GM19438 (cell line): ENCODE data around the gene MIR17HG.
"Not testable (repeated sequence)": the region's sequence is repeated elsewhere in the genome, so short reads cannot be mapped to it uniquely, and the experiment has no call there.

Experiments used
- ATAC-seq: cut with Tn5 transposase; IDR thresholded peaks from one replicate; pipeline ENCODE4 v1.9.1; 2021; ENCODE audit warnings: low read depth; ENCODE audit not compliant: unreplicated experiment

Gene MIR17HG

DNA sequence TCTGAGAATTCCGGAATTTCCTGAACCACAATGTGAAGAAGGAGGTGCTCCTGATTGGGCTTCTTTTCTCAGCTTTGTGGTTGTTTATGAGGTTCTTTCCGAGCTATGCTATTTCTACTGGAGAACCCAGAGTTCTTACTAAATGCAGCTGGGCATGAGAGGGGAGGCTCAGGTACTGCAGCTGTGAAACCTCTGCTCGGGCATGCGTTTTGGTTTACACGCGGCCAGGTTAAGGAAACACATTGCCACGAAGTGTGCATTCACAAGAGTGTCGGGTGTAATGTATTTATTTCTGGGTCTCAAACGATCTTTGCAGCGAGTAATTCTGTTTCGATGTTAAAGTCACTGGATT is 661 bp upstream of the MIR17HG start:
- peak; percentile 20 for ATAC-seq

DNA sequence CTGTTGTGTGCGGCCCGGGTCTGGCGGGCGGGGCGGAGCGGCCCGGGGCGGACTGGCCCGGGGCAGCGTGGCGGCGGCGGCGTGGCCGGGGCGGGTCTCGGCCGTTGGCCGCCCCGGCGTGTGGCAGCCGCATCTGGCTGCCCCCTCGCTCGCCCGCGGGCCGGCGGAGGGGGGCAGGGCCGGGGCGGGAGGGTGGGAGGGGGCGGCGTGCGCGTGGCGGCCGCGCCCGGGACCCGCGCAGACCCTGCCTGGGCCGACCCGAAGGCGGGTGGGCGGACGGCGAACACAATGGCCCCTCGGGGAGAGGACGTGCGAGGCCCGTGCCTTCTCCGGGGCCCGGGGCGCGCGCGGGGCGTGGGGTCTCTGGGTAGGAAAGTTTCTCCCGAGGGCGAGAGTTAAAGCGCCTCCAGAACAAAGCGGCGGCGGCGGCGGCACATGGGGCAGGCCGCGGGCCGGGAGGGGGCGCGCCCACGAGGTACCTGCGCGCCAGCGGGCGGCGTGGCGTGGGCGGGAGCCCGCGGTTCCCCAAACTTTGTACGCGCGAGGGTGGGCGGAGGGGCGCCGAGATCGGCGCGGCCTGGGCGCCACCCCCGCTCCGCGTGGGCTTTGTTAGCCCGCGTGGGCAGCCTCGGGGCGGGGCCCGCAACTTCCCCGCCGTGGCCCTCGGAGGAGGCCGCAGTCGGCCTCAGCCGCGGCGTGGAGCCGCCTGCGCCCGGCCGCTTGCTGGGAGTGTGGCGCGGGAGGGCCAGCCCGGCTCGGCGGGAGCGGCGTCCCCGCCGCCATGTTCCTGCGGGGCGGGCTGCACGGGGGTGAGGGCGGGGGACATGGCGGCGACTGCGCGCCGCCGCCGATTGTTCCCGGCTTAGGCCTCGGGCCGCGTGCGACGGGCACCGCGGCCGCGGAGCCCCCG is 764 bp downstream of the MIR17HG start:
- peak; percentile 32 for ATAC-seq

DNA sequence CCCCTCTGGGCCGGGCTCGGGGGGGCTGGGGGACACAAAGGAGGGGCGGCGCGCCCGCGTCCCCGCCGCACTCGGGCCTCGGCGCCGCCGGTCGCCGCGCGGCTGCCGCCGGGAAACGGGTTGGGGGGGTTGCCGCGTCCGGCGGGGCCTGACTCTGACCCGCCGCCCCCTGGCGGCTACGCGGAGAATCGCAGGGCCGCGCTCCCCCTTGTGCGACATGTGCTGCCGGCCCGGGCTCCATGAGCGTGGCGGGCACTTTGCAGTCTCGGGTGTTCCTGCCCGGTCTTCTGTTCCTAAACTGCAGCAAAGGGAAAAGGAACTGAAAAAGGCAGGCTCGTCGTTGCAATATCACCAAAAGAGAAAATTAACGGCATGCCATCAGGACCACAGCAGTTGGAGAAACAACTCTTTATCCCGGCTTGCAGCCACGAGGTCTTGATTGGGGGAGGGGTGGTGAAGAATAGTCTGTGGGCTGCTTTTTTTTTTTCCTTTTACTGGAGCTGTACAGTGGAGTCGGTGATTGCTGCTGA is 1.5 kb downstream of the MIR17HG start:
- peak; percentile 51 for ATAC-seq

DNA sequence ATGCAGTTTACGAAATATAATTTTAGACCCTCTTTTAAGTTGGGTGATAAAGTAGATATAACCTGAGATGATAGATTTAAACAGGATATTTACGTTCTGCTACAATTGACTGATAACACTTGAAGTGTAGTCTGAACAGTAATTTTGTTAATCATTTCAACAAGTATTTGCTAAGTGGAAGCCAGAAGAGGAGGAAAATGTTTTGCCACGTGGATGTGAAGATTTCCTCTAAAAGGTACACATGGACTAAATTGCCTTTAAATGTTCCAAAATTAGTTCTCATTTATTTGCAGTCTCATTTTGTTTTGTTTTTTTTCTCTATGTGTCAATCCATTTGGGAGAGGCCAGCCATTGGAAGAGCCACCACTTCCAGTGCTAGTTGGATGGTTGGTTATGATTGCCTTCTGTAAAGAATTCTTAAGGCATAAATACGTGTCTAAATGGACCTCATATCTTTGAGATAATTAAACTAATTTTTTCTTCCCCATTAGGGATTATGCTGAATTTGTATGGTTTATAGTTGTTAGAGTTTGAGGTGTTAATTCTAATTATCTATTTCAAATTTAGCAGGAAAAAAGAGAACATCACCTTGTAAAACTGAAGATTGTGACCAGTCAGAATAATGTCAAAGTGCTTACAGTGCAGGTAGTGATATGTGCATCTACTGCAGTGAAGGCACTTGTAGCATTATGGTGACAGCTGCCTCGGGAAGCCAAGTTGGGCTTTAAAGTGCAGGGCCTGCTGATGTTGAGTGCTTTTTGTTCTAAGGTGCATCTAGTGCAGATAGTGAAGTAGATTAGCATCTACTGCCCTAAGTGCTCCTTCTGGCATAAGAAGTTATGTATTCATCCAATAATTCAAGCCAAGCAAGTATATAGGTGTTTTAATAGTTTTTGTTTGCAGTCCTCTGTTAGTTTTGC is 2.8 kb downstream of the MIR17HG start:
- no peak for ATAC-seq

DNA sequence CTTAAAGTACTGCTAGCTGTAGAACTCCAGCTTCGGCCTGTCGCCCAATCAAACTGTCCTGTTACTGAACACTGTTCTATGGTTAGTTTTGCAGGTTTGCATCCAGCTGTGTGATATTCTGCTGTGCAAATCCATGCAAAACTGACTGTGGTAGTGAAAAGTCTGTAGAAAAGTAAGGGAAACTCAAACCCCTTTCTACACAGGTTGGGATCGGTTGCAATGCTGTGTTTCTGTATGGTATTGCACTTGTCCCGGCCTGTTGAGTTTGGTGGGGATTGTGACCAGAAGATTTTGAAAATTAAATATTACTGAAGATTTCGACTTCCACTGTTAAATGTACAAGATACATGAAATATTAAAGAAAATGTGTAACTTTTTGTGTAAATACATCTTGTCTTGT is 3.6 kb downstream of the MIR17HG start:
- no peak for ATAC-seq

DNA sequence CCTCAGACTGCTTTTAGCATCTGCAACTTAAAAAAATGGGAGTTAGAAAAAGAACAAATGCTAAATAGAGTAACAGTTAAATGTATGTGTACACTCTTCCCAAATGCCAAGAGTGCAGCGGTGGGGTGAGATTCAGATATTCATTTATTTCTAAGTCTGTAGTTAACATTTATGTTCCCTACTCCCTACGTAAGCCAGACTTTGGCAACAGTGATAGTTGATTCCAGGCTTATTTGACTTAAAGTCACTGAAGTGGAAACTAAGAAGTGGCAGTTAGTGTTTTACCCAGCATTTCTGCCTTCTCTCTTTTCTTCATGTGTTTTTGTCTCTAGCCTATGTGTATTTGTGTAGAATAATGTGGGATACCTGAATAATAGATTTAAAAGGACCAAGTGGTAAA is 4.5 kb downstream of the MIR17HG start:
- no peak for ATAC-seq

DNA sequence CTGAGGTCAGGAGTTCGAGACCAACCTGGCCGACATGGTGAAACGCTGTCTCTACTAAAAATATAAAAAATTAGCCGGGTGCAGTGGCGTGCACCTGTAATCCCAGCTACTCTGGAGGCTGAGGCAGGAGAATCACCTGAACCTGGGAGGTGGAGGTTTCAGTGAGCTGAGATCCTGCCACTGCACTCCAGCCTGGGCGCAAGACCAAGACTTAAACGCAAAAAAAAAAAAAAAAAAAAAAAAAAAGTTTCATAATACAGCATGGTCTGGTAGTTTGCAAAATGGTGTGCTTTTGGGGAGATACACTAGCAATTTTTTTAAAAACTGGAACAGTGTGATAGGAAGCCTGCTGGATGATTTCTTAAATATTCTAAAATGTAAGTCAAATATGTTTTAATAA is 5.4 kb downstream of the MIR17HG start:
- not testable (repeated sequence) for ATAC-seq

DNA sequence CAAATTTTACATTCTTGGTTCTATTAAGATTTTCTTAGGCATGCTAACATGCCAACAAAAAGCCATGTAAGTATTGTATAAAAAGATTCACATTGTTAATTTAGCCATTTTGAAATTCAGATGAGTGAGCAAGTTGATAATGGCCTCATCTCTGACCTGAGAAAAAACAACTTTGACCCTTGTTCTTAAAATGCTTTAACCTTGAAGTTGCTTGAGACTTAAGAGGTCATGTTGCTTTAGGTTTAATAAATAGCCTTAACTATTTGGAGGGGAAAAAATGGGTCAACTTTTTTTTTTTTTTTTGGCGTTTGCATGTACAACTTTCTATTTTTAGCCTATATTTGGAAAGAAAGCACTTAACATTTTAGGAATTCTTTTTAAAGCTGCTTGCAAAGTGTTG is 6.0 kb downstream of the MIR17HG start:
- ATAC-seq, result no peak

DNA sequence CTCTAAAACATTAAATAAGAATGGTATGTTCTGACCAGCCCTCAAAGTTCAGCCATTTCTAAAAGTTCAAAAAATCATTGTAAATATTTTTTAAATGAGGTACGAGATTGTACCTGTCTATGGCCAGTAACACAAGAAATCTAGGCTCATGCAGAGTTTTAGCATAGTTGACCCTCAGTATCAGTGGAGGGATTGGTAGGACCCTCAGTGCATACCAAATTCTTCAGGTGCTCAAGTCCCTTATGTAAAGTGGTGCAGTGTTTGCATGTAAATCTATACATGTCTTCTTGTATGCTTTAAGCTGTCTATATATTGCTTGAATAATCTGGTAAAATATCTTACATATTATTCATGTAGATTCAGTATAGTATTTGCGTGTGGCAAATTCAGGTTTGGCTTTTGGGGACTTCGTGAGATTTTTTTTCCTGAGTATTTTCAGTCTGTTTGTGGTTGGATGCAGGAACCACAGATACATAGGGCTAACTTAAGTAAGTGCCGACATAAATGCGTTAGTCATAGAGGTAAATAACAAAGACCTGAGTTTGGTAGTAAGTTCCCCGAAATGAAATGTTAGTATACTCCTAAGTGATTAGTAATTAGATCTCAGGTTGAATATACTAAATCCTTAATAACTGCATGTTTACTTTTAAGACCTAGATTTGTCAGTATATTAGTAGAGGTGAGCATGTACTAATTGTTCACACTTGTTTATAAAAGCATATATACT is 7.8 kb downstream of the MIR17HG start:
- ATAC-seq, result no peak

DNA sequence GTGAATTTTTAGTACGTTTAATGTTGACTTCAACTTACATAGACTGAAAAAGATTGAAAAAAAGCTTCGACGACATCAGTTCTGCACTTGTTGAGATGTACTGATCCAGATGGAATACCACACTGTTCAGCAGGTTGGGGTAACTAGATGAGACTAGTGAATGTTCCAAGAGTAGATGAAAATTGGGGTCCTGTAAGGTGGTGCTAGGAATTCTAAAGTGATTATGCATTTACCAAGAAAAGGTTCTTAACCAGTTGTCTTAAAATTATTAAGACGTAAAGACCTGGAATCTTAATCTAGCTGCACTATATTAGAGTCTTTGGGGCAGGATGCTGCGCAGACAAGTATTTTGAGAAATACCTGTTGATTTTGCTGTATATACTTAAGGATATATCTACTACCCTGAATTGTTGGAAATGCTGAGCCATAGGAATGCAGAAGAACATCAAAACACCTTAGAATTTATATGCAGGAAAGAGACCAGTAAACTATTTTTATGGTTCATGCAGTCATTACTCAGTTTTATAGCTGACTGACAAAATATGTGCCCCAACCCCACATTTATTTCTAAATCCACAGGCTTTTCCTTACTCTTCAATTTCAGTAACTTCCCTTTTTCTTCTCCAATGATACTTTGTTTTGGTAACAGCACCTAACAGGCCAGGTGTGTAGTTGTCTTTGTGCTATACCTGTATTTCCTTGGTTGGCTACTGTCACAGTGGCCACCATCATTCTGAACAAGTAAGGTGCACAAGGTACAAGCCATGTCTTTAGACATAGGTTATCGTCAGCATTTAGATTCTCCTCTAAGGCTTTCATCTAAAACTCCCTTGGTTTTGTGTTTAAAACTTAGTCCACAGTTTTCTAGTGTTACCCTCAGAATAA is 8.6 kb downstream of the MIR17HG start:
- no peak for ATAC-seq

DNA sequence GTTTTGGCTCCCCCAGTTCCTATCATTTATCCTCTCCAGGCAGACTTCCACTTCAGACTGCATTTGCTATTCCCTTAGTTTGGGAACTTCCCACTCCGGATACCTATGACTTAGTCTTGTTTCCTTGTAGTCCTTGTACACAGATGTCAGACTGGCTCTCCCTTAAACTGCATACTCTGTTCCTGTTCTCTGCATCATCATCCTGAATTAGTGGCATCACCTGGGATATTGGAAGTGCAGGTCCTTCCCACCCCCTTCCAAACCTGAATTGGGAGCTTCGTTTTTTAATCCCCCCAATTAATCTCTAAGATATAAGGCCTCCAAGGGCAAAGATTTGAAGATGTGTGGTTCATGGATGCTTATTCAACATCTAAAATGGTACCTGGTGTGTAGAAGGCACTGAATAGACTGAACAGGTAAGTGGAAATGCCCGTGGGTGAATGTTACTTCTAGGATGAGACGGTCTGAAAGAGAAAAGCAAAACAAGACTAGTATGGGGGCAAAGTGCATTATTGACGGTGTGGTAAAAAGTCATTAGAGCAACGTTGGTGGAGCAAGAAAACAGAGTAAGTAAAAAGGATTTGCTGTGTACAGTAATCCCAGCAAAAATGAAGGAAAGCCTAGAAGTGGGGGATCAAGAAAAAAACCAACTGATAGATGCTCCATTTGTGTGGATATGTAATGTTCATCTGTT is 9.6 kb downstream of the MIR17HG start:
- no peak for ATAC-seq

DNA sequence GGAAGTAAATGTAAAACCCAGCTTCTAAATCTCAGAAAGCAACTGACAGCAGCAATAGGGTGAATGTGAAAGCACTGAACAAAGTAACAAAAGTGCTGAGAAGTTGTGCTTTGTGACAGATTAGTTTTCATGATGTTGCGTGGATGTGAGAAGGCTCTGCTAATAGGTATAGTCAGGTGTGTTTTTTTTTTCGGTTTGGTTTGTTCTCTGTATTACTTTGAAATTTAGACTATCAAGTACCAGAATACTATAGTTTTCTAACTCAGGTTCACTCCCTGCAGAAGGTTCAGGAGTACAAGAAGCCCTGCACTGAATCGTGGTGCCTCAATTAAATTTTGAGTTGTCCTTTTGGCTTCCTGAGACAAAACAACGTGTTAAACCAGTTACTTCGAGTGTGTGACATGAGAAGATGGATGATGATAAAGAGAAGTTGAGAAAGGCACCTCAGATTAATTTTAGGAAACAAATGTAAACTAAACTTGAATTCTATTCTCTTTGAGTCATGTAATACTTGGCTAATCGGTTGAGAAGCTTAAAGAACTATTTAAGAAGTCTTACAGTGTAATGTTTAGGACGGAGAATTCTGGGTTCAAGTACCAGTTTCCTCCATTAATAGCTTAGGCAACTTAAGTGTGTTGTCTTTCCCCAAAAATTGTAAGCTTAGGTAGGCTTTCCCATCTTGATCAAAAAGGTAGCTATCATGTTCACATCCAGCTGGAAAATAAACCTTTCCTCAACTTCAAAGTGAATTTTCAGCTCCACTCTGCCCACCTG is 10.3 kb downstream of the MIR17HG start:
- no peak for ATAC-seq

DNA sequence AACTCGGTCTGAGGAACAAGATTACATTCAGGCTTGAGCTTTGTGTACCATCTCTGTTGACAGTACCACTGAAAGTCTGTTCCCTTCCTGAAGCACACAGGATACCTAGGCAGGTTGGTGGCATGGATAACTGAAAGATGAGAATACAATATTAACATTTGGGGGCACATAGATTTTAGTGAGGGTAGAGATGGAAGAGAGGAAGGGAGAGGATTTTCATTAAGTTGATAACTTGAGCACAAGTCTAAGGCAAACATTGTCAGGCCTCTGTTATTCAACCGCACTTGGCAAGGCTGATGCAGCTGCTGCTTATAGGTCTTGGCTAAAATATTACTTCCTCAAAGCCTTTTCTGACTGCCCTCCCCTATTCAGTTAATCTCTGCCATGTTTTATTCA is 10.9 kb downstream of the MIR17HG start:
- ATAC-seq, result no peak

DNA sequence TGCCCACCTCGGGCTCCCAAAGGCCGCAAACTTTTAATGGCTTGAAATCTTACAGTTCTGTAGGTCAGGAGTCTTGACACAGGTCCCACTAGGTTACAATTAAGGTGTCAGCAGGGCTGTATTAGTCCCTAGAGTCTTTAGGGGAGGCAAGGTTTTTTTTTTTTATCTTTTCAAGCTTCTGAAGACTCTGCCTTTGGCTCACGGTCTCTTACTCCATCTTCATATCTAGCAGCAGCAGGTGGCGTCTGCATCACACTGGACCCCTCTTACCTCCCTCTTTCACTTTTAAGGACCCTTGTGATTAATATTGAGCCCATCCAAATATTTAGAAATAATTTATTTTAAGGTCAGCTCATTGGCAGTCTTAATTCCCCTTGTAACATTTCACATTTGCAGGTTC is 11.6 kb downstream of the MIR17HG start:
- no peak for ATAC-seq

DNA sequence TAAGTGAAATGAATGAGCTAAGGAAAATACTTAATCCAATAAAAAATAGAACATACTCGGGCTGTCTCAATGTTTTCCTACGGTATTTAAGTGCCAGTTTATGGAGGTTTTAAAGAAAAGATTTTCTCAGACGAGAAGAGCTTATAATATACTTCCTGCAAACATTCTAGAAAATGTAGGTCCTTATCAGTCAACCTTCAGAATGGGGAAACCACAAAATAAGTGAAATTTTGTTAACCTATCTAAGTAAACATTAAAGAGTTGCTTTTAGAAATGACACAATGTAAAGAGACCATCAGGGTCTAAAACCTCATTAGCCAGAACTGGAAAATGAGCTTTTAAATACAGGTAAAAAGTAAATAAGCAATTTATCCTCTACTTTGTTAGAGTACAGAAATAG is 12.1 kb downstream of the MIR17HG start:
- no peak for ATAC-seq

DNA sequence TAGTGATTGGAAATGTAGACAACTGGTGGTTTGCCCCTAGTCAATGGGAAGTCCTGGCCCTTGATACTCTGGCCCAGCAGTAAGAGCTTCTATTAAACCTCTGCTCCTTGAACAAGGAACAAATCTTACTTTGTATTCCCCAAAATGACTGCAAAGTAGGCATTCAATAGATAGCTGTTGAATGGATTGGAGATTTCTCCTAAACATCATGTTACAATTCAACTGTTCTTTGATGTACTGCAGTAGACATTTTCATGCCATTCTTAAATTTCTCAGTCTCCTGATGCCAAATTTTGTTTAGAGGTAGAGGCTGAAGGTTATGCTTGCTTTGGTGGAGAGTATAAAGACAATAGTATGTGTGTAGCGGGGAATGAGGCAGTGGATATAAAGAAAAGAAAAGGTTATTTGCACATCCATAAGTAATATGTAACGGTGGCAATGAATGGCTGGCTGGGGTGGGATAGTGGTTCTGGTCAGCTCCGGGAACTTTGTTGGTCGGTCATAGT is 12.8 kb downstream of the MIR17HG start:
- no peak for ATAC-seq

DNA sequence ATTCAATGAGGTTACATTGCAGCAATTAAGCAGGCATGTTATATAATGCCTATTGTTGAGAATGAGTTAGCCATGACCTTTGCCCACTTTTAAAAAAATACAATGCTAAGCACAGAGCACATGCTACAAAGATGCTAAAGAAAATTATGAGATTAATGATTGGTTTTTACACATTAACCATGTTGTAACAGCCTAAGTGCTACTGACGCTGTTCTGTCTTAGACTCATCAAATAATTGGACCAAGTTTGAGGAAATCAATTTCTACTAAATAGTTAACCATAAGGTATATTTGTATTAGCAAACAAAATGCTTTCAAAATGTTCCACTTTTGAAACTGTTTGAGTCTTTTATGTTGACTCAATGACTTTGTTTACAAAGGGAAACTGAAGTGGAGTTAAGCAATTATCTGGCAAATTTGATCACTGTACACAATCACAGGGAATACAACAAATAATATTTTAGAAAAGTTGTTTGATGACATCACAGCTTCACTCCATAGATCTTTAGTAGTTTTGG is 14.3 kb downstream of the MIR17HG start:
- no peak for ATAC-seq

DNA sequence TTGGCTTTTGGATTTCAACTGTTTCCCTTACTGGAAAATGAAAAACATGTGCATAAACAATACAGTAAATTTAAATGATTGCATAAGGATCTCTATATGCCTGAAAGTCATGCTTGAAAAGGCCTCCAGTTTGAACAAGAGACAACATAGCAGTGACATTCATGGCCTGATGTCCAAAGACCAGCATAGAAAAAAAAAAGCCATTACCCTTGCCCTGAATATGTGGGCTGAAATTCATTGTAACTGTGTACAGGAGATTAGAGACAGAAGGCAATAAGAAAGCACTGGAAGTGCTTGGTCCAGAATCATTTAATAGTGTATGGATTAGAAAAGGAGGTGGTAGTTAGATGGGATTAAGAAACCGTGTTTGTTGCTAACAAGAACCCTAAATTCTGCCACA is 15.4 kb downstream of the MIR17HG start:
- ATAC-seq, result no peak
